Duodenal mucosa (tissue), 2 donors: Measurements from ENCODE around the gene ARHGAP25.

Experiments
- H3K27ac ChIP-seq: one replicate; pipeline ENCODE4 v1.7.0; 2013; ENCODE audit warnings: low read depth, low read length
- H3K27me3 ChIP-seq, 2 donors: one replicate each; pipeline ENCODE4 v1.7.0; 2013; ENCODE audit warnings: low read length in 2 of 2, control low read depth in 1 of 2; ENCODE audit not compliant: insufficient read depth in 2 of 2, control insufficient read depth in 1 of 2
- H3K36me3 ChIP-seq, 2 donors: one replicate each; pipeline ENCODE4 v1.7.0; 2013; ENCODE audit warnings: low read length in 2 of 2, control low read depth in 1 of 2; ENCODE audit not compliant: insufficient read depth in 2 of 2, control insufficient read depth in 1 of 2
- H3K4me1 ChIP-seq, 2 donors: one replicate each; pipeline ENCODE4 v1.7.0; 2013; ENCODE audit warnings: low read length in 2 of 2, control low read depth in 1 of 2; ENCODE audit not compliant: insufficient read depth in 2 of 2, control insufficient read depth in 1 of 2
- H3K4me3 ChIP-seq, 2 donors: one replicate each; pipeline ENCODE4 v1.7.0; 2013; ENCODE audit warnings: low read length in 2 of 2, low read depth in 1 of 2
- H3K9ac ChIP-seq, 2 donors: one replicate each; pipeline ENCODE4 v1.7.0; 2013; ENCODE audit warnings: low read length in 2 of 2, low read depth in 1 of 2
- H3K9me3 ChIP-seq, 2 donors: one replicate each; pipeline ENCODE4 v1.7.0; 2013; ENCODE audit warnings: low read length in 2 of 2, control low read depth in 1 of 2; ENCODE audit not compliant: control insufficient read depth in 1 of 2

The ARHGAP25 gene

GRCh38 chr2:68870215-68870614 is 135.6 kb downstream of the ARHGAP25 start:
- Histone ChIP-seq H3K4me3 (no peak overlapping the region), H3K36me3 (no peaks in the 10 kb centered on the region), H3K27me3 (no peaks in the 10 kb centered on the region), H3K9ac (no peak overlapping the region), H3K27ac (no peak overlapping the region), H3K9me3 (no peaks in the 10 kb centered on the region), H3K4me1 (no peaks in the 10 kb centered on the region)

GRCh38 chr2:68871159-68871764 is 136.7 kb downstream of the ARHGAP25 start, which contains the start of gene BMP10:
BMP10 (minus strand) TSS chr2:68871397; CDS start chr2:68871358, 39 bp downstream.
- no peak within 1 kb of the TSS for H3K9ac ChIP-seq
- no peaks in the 10 kb centered on the region for H3K27me3 ChIP-seq
- no peaks in the 10 kb centered on the region for H3K4me1 ChIP-seq
- H3K9me3 ChIP-seq, result no peaks in the 10 kb centered on the region
- no peak within 1 kb of the TSS for H3K27ac ChIP-seq
- H3K36me3 ChIP-seq, result no peaks in the 10 kb centered on the region
- no peak within 1 kb of the TSS for H3K4me3 ChIP-seq
